ENCODE data around the gene ZNF138. TPM values are rescaled to one million over a fixed set of nuclear protein-coding genes. Genes with fewer than 3 reads are reported as not detected.
"Not testable (repeated sequence)": the region's sequence is repeated elsewhere in the genome, so short reads cannot be mapped to it uniquely, and the experiment has no call there.

ZNF138 gene
- total RNA-seq, 1 experiment from 2014 or later: 7.6 TPM

GRCh38 chr7:64775289-64775688 is 18.9 kb upstream of the ZNF138 start:
- ATAC-seq (no peak), DNase-seq (ENCODE audit: low read depth, low spot score) (no peak)
- H3K27ac ChIP-seq (ENCODE audit: low read length): no peak overlapping the region
- no peak for TF ChIP-seq CTCF (IDR thresholded peaks at IDR 0.05)
- TF ChIP-seq REST (IDR thresholded peaks at IDR 0.05; ENCODE audit: insufficient read depth in 1 of 2, low read depth in 2 of 2, low read length in 1 of 2): no peak
- no peak for TF ChIP-seq SIN3A (IDR thresholded peaks at IDR 0.05; ENCODE audit: borderline replicate concordance, insufficient read depth, low read depth, low read length)
- TF ChIP-seq POLR2AphosphoS5 (IDR thresholded peaks at IDR 0.05; ENCODE audit: low read depth, low read length): no peak
- no peak for TF ChIP-seq TCF7L2 (IDR thresholded peaks at IDR 0.05; ENCODE audit: low read depth, low read length)
- in situ Hi-C loops (cut with HindIII; ENCODE audit: low pct_unique_long_range_greater_than_20kb, low sequenced_read_pairs) (no loop called here), intact Hi-C loops (cut with micrococcal nuclease; ENCODE audit: unreplicated experiment) (no loop called here)
- ChIA-PET POLR2A (no interaction called here), CTCF (no interaction called here)
- no peak overlapping the region for H3K4me3 ChIP-seq (ENCODE audit: low read depth in 2 of 2, low read length in 2 of 2)
- no peaks in the 10 kb centered on the region for H3K36me3 ChIP-seq (ENCODE audit: control insufficient read depth, insufficient read depth, low read length)
- BruUV-seq (replicated peaks): no TSS peak
- no peaks in the 10 kb centered on the region for H3K9me3 ChIP-seq (ENCODE audit: control insufficient read depth, insufficient read depth, low read depth, low read length)
- H3K4me1 ChIP-seq (ENCODE audit: control insufficient read depth, insufficient read depth, low read length): no peaks in the 10 kb centered on the region
- H3K27me3 ChIP-seq (ENCODE audit: control insufficient read depth, insufficient read depth, low read length): no peaks in the 10 kb centered on the region

- H3K36me3 ChIP-seq (ENCODE audit: control insufficient read depth, insufficient read depth, low read length); intact Hi-C loops (cut with micrococcal nuclease; ENCODE audit: unreplicated experiment); H3K4me3 ChIP-seq (ENCODE audit: low read depth in 2 of 2, low read length in 2 of 2); H3K27me3 ChIP-seq (ENCODE audit: control insufficient read depth, insufficient read depth, low read length); POLR2A ChIA-PET; BruUV-seq (replicated peaks); CTCF ChIA-PET; in situ Hi-C loops (cut with HindIII; ENCODE audit: low pct_unique_long_range_greater_than_20kb, low sequenced_read_pairs); DNase-seq (ENCODE audit: low read depth, low spot score); H3K27ac ChIP-seq (ENCODE audit: low read length); ATAC-seq; H3K4me1 ChIP-seq (ENCODE audit: control insufficient read depth, insufficient read depth, low read length); H3K9me3 ChIP-seq (ENCODE audit: control insufficient read depth, insufficient read depth, low read depth, low read length): not testable (repeated sequence)
Observed at GRCh38 chr7:64784842-64785241, 9.4 kb upstream of the ZNF138 start.

GRCh38 chr7:64787295-64787694 is 6.9 kb upstream of the ZNF138 start:
- ATAC-seq (no peak), DNase-seq (ENCODE audit: low read depth, low spot score) (no peak)
- H3K27me3 ChIP-seq (ENCODE audit: control insufficient read depth, insufficient read depth, low read length): no peaks in the 10 kb centered on the region
- H3K27ac ChIP-seq (ENCODE audit: low read length): no peak overlapping the region
- BruUV-seq (replicated peaks): no TSS peak
- intact Hi-C loops (cut with micrococcal nuclease; ENCODE audit: unreplicated experiment) (no loop called here), in situ Hi-C loops (cut with HindIII; ENCODE audit: low pct_unique_long_range_greater_than_20kb, low sequenced_read_pairs) (no loop called here)
- H3K36me3 ChIP-seq (ENCODE audit: control insufficient read depth, insufficient read depth, low read length): no peaks in the 10 kb centered on the region
- ChIA-PET CTCF (no interaction called here), POLR2A (no interaction called here)
- no peak for TF ChIP-seq SIN3A (IDR thresholded peaks at IDR 0.05; ENCODE audit: borderline replicate concordance, insufficient read depth, low read depth, low read length)
- TF ChIP-seq POLR2AphosphoS5 (IDR thresholded peaks at IDR 0.05; ENCODE audit: low read depth, low read length): no peak
- TF ChIP-seq REST (IDR thresholded peaks at IDR 0.05; ENCODE audit: insufficient read depth in 1 of 2, low read depth in 2 of 2, low read length in 1 of 2): no peak
- TF ChIP-seq CTCF (IDR thresholded peaks at IDR 0.05): no peak
- TF ChIP-seq TCF7L2 (IDR thresholded peaks at IDR 0.05; ENCODE audit: low read depth, low read length): no peak
- no peak overlapping the region for H3K4me3 ChIP-seq (ENCODE audit: low read depth in 2 of 2, low read length in 2 of 2)
- no peaks in the 10 kb centered on the region for H3K9me3 ChIP-seq (ENCODE audit: control insufficient read depth, insufficient read depth, low read depth, low read length)
- H3K4me1 ChIP-seq (ENCODE audit: control insufficient read depth, insufficient read depth, low read length): no peaks in the 10 kb centered on the region

- in situ Hi-C loops (cut with HindIII; ENCODE audit: low pct_unique_long_range_greater_than_20kb, low sequenced_read_pairs); H3K36me3 ChIP-seq (ENCODE audit: control insufficient read depth, insufficient read depth, low read length); H3K27ac ChIP-seq (ENCODE audit: low read length); DNase-seq (ENCODE audit: low read depth, low spot score); ATAC-seq; BruUV-seq (replicated peaks); POLR2A ChIA-PET; H3K4me3 ChIP-seq (ENCODE audit: low read depth in 2 of 2, low read length in 2 of 2); H3K27me3 ChIP-seq (ENCODE audit: control insufficient read depth, insufficient read depth, low read length); H3K4me1 ChIP-seq (ENCODE audit: control insufficient read depth, insufficient read depth, low read length); CTCF ChIA-PET; H3K9me3 ChIP-seq (ENCODE audit: control insufficient read depth, insufficient read depth, low read depth, low read length); intact Hi-C loops (cut with micrococcal nuclease; ENCODE audit: unreplicated experiment): not testable (repeated sequence)
Observed at GRCh38 chr7:64789241-64789640, 5.0 kb upstream of the ZNF138 start.

Data from Panc1 (cell line).